ENCODE results near the gene PDE4C. TPM values are rescaled to one million over a fixed set of nuclear protein-coding genes. Genes with fewer than 3 reads are reported as not detected.

Gene PDE4C
- total and polyA plus RNA-seq, 2 experiments from 2014 or later, result 0.10 to 0.43 TPM

DNA sequence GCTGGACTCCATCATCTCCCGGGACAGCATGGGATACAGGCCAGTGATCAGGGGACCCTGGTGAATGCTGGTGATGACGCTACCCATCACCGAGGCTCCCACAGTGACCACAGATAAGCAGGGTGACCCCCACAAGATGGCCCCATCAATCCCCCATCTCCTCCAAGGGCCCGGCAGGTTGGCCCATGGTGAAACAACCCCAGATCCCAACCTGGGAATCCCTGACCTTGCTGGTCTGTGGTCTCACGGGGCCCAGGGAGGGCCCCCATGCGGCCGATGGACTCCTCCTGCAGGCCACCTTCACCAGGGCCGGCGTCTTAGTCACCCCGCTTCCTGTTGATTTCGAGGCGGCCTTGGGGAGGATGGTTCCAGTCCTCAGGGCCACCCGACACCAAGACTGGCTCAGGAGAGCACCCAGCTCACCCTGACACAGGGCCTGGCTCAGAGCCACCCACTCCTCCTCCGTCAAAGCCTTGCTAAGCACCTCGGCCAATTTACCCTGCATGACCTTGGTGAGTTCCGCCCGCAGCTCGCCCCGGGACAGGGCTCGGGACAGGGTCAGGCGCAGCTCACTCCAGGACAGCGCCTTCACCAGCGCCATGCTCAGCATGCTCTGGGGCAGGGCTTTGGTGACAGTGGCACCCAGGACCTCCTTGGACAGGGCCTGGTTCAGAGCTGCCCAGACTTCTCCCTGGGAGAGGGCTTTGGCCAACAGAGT is 38.1 kb upstream of the PDE4C start:
- TF ChIP-seq EZH2 (IDR thresholded peaks at IDR 0.05; ENCODE audit: borderline replicate concordance), result no peak
- TF ChIP-seq EZH2phosphoT487 (IDR thresholded peaks at IDR 0.05; ENCODE audit: low read depth, severe bottlenecking, unreplicated experiment), result no peak
- TF ChIP-seq, protein P1, sequence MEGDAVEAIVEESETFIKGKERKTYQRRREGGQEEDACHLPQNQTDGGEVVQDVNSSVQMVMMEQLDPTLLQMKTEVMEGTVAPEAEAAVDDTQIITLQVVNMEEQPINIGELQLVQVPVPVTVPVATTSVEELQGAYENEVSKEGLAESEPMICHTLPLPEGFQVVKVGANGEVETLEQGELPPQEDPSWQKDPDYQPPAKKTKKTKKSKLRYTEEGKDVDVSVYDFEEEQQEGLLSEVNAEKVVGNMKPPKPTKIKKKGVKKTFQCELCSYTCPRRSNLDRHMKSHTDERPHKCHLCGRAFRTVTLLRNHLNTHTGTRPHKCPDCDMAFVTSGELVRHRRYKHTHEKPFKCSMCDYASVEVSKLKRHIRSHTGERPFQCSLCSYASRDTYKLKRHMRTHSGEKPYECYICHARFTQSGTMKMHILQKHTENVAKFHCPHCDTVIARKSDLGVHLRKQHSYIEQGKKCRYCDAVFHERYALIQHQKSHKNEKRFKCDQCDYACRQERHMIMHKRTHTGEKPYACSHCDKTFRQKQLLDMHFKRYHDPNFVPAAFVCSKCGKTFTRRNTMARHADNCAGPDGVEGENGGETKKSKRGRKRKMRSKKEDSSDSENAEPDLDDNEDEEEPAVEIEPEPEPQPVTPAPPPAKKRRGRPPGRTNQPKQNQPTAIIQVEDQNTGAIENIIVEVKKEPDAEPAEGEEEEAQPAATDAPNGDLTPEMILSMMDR (IDR thresholded peaks at IDR 0.05; ENCODE audit: poor library complexity), result no peak
- no peaks in the 10 kb centered on the region for H3K9me2 ChIP-seq (replicated peaks; ENCODE audit: insufficient read depth)
- no peaks in the 10 kb centered on the region for H3K27me3 ChIP-seq
- H2AFZ ChIP-seq, result no peak overlapping the region
- H3K9me3 ChIP-seq (ENCODE audit: low read depth), result no peaks in the 10 kb centered on the region
- no peaks in the 10 kb centered on the region for H4K20me1 ChIP-seq (ENCODE audit: insufficient read depth, poor library complexity, severe bottlenecking)
- no peak overlapping the region for H3K27ac ChIP-seq
- DNase-seq (ENCODE audit: low spot score), result no peak
- H3K4me2 ChIP-seq, result no peak overlapping the region
- H3K4me3 ChIP-seq, result no peak overlapping the region
- no peaks in the 10 kb centered on the region for H3K79me2 ChIP-seq
- WGBS (ENCODE audit: low lambda C conversion rate, missing lambda C conversion rate), result 94% methylated on average over 21 of the region's 23 CpGs
- no peaks in the 10 kb centered on the region for H3K36me3 ChIP-seq (replicated peaks; ENCODE audit: insufficient read depth, low read depth)
- H3K4me1 ChIP-seq (ENCODE audit: insufficient read depth), result no peaks in the 10 kb centered on the region

DNA sequence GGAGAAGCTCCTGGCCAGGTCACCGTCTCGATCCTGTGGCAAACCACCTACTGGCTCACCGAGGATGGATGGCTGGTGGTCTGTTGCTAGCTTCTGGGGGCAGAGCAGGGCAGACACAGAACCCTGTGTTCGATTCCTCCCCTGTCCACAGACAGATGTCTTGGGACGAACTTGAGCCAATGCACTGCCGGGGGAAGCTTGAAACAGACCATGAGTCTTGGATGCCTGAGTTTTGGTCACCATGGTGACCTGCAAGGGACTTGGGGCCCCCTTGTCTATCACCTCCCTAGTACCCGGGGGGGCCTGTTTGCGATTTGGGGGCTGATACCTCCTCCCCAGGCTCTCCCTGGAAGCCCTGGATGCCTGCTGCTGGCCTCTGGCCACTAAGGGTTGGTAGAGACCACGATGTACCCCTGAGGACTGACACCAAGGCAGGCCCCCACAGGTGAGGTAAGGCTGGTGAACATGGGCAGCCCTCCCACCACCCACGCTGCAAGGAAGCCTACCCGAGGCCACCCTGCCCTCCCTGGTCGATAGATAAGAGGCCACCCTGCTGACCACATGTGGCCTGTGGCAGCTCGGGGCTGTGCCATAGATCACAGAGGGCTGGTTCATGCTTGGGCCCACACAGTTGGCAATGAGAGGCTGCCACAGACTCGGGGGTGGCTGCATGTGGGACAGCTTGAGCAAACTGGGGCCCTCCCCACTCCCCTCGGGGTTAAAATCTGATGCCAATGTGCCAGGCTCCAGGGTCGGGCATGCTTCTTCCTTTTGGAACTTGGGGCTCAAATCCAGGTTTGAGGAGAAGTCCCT is 37.3 kb upstream of the PDE4C start:
- Histone ChIP-seq H3K4me3 (no peak overlapping the region), H3K4me2 (no peak overlapping the region), H3K36me3 (replicated peaks; ENCODE audit: insufficient read depth, low read depth) (no peaks in the 10 kb centered on the region), H3K27ac (no peak overlapping the region), H2AFZ (no peak overlapping the region), H4K20me1 (ENCODE audit: insufficient read depth, poor library complexity, severe bottlenecking) (no peaks in the 10 kb centered on the region), H3K4me1 (ENCODE audit: insufficient read depth) (no peaks in the 10 kb centered on the region), H3K27me3 (no peaks in the 10 kb centered on the region), H3K9me2 (replicated peaks; ENCODE audit: insufficient read depth) (no peaks in the 10 kb centered on the region), H3K79me2 (no peaks in the 10 kb centered on the region), H3K9me3 (ENCODE audit: low read depth) (no peaks in the 10 kb centered on the region)
- no peak for DNase-seq (ENCODE audit: low spot score)
- TF ChIP-seq EZH2phosphoT487 (IDR thresholded peaks at IDR 0.05; ENCODE audit: low read depth, severe bottlenecking, unreplicated experiment), result no peak
- TF ChIP-seq EZH2 (IDR thresholded peaks at IDR 0.05; ENCODE audit: borderline replicate concordance), result no peak
- TF ChIP-seq, protein P1 (IDR thresholded peaks at IDR 0.05; ENCODE audit: poor library complexity), result no peak
- WGBS (ENCODE audit: low lambda C conversion rate, missing lambda C conversion rate), result 91% methylated on average over 16 of the region's 16 CpGs

DNA sequence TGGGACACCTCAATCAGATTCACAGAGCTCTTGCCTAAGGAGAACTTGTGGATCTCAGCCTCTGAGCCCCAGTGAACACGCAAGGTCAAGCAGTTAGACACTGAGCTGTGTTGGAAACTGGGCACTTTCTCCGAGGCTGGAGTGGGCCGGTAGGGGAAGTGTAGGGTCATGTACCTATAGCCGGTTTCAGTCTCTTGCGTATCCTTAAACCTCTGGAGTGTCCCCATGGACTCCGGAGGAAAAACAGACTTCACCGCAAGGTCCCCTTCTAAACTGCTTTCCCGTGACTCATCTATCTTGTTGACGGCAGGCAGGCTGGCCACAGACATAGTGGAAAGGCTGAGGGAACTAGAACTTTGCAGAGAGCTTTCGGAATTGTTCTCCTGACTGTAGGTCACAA is 36.7 kb upstream of the PDE4C start:
- H3K9me2 ChIP-seq (replicated peaks; ENCODE audit: insufficient read depth), result no peaks in the 10 kb centered on the region
- no peak for DNase-seq (ENCODE audit: low spot score)
- no peaks in the 10 kb centered on the region for H3K36me3 ChIP-seq (replicated peaks; ENCODE audit: insufficient read depth, low read depth)
- H2AFZ ChIP-seq, result no peak overlapping the region
- WGBS (ENCODE audit: low lambda C conversion rate, missing lambda C conversion rate), result 91% methylated on average over 10 of the region's 10 CpGs
- H3K4me2 ChIP-seq, result no peak overlapping the region
- H4K20me1 ChIP-seq (ENCODE audit: insufficient read depth, poor library complexity, severe bottlenecking), result no peaks in the 10 kb centered on the region
- H3K27me3 ChIP-seq, result no peaks in the 10 kb centered on the region
- TF ChIP-seq EZH2phosphoT487 (IDR thresholded peaks at IDR 0.05; ENCODE audit: low read depth, severe bottlenecking, unreplicated experiment) (no peak), EZH2 (IDR thresholded peaks at IDR 0.05; ENCODE audit: borderline replicate concordance) (no peak)
- TF ChIP-seq, protein P1 (IDR thresholded peaks at IDR 0.05; ENCODE audit: poor library complexity), result no peak
- no peak overlapping the region for H3K4me3 ChIP-seq
- H3K79me2 ChIP-seq, result no peaks in the 10 kb centered on the region
- no peaks in the 10 kb centered on the region for H3K4me1 ChIP-seq (ENCODE audit: insufficient read depth)
- H3K27ac ChIP-seq, result no peak overlapping the region
- no peaks in the 10 kb centered on the region for H3K9me3 ChIP-seq (ENCODE audit: low read depth)

All from hepatocyte (in vitro differentiated cells).